ENCODE results near the gene PDZRN3.

The PDZRN3 gene

DNA sequence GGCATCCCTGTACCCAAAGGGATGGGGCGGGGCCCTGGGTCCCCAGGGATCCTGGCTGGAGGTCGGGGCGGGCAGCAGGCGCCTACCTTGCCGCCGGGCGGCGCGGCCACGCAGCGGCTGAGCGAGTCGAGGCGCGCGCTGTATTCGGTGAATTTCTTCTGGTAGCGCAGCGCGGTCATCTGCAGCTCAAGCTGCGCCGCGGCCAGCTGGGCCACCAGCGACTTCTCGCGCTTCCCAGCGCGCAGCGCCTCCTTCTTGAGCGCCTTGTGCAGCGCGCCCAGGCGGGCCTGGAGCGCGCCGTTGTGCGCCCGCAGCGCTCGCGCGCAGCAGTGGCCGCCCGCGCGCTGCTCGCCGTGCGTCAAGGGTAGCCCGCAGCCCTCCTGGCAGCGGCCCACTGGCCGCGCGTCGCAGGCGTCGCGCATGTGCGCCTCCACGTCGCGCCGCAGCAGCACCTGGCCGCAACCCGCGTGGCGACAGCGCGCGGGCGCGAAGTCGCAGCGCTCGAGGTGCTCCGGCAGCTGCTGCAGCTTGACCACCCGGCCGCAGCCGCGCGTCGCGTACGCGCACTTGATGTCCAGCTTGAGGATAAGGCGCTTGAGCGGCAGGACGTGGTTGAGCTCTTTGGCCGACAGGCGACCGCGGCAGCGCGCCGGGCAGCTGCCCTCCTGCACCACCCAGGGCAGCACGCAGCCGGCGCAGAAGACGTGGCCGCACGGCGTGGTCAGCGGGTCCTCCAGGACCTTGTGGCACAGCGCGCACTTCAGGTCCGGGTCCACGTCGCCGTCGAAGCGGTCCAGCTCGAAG is 522 bp downstream of the PDZRN3 start:
- peak in 22 of 42 donors; percentile 4 to 52 (median 24) for DNase-seq
- intact Hi-C loops (cut with DNase I) = loop anchor here (10.0 kb wide), 1 partner anchor 109 kb away; no protein-coding TSS in a partner anchor

DNA sequence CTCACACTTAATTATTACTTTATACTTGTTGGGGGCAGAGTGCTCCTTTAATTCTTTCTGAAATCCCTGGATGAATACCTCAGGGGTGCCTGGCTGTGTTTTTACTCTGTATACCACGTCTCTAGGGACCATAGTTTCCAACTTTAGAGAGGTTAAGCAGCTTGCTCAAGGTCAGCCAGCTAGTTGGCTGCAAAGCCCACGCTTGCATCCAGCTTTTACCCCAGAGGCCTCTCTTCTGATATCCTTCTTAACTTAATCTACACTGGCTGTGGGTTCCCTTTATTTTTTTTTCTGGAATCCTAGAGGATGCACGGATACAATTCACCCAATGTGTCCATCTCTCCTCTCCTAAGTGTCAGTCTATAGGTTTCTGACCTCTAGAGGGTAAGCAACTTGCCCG is 1.4 kb downstream of the PDZRN3 start:
- DNase-seq = no peak
- intact Hi-C loops (cut with DNase I) = loop anchor here (10.0 kb wide), 1 partner anchor 109 kb away; no protein-coding TSS in a partner anchor

DNA sequence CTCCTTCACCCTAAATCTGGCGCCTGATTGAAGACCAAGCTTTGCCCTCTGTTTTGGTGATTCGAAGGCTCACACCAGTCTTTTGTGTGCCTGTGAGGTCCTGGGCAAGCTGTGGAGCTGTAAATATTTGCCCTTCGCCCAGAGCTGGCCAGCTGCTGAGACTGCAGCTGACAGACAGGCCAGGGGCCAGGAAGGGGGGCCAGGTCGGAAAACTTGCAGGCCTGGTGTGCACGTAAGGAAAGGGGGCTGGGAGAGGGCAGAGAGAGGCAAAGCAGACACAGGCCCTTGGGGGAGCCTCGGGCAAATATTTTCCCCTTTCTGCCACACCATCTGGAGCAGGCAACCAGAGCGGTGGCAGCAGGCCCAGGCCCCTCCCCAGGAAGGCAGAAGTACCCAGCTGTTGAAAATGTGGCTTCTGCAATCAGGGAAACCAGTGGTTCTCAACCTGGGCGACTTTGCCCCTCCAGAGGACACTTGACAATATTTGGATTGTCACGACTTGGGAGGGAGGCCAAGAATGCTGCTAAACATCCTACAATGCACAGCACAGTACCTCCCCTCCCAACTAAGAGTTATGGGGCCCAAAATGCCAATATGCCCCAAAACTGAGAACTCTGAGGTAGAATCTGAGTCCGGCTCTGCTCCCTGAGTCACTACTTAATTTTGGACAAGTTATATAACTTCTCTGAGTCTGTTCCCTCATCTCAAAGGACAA is 2.5 kb downstream of the PDZRN3 start:
- intact Hi-C loops (cut with DNase I) = loop anchor here (10.0 kb wide), 1 partner anchor 107 kb away; no protein-coding TSS in a partner anchor
- DNase-seq = peak in 7 of 42 donors; percentile 5 to 43 (median 14)

DNA sequence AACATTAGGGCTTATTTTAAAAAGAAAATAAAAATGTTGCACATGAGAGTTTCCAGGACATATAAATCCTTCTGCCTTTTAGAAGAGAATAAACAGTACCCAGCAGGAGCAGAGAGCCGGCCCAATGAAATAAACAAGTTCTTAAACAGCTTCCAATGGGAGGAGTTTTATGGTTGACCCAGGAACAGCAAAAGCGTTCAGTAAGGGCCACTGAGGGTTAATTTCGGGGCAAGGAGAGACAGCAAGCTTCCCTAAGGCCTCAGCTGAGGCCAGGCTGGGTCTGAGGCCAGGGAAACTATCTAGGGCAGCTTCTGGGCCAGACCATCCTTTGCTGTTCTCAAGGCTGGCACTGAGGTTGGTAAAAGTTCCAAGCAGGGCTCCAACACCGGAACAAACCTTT is 3.4 kb downstream of the PDZRN3 start:
- intact Hi-C loops (cut with DNase I) = loop anchor here (10.0 kb wide), 1 partner anchor 107 kb away; no protein-coding TSS in a partner anchor
- peak in 16 of 42 donors; percentile 6 to 44 (median 22) for DNase-seq

DNA sequence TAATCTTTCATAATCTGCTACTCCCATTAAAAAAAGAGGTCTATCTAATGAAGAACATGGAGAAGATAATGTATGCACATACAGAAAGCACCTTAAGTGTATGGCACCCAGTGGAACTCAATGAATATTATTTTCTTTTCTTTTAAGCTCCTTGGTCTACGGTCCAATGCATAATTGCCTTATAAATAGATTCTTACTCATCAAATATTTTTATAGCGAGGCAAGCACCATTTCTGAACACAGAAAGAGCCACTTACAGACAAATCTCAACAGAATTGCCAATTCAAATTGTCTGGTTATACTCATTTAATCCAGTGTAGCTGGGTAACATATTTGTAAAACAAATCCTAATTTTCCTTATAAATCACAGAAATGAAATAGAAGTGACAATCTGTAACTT is 6.3 kb downstream of the PDZRN3 start:
- DNase-seq = no peak
- intact Hi-C loops (cut with DNase I) = no loop called here

DNA sequence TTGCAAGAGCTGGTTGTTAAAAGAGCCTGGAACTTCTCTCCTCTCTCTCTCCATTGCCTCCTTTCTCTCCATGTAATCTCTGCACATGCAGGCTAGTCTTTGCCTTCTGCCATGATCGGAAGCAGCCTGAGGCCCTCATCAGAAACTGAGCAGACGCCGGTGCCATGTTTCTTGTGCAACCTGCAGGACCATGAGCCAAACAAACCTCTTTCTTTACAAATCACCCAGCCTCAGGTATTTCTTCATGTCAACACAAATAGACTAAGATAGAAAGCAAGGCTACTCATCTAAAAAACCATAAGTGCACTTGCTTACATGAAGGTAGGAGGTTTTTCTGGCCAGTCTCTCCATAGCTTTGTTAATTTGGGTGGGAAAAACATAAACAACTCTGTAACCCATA is 8.7 kb downstream of the PDZRN3 start:
- no peak for DNase-seq
- intact Hi-C loops (cut with DNase I) = no loop called here

DNA sequence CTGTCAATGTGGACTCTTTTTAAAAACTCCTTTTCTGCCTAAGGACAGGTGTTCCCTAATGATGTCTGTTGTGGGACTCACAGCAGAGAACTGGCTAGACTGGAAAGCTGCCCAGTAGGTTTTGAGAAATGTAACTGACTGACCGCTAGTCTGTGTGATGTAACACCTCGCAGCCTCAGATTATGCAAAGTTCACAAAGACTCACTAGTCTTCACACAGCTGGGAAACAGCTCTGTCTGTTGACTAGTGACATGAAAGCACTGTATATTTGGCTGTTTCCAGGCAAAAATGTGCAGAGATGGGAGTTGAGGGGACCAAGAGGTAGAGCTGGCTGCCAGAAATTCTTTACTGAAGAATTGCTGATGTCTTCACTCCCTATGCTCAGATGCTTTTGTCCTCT is 10.3 kb downstream of the PDZRN3 start:
- no peak for DNase-seq
- intact Hi-C loops (cut with DNase I) = no loop called here

DNA sequence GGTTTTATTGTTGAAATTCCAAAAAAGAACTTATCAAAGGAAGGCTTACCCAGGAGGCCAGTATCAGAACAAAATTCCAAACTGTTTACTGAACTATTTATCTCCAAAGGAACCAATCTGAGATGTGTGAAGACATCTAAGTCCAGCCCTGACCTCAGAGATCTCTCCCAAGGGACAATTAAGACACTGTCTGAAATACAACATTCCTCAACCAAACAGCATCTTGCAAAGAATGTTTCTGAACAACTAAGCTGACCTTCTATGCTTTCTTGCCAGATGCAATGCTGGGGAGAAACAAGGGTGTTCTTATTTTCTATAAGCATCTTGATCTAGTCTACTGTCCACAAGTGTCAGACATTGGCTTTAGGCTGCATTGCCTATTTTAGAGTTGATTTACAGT is 13.6 kb downstream of the PDZRN3 start:
- intact Hi-C loops (cut with DNase I) = no loop called here
- DNase-seq = no peak

DNA sequence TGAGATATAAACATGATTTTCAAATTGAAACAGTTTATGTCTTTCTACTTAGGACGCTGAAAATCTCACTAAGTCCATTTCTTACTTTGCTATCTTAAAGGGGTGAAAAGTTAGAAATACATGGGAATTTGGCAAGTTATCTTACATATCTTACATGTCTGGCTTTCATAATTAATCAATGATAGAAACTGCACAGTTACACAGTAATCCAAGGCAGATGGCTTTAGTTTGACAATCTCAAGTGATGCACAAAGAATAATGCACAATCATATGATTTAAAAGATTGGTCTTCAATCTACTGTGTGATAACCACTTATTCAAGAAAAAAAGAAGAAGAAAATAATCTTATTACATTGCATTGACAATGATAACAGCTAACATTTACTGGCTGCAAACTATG is 14.2 kb downstream of the PDZRN3 start:
- intact Hi-C loops (cut with DNase I) = no loop called here
- no peak for DNase-seq

DNA sequence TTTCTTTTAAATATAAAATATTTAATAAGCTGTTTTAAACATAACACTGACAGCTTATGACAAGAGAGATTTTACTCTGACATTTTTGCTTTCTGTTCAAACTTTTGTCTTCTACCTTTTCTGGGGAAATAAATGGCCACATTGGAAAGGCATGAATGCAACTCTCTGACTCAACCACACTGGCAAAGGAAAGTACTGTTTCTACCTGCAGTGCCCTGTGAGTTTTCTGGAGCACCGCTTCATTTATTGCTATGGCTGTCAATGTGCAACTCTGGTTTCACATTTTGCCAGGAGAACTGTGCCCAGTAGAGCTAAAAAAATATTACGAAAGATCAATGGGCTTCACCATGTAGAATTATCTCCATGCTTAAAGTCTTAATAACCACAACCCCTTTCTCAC is 15.1 kb downstream of the PDZRN3 start:
- intact Hi-C loops (cut with DNase I) = no loop called here
- no peak for DNase-seq

DNA sequence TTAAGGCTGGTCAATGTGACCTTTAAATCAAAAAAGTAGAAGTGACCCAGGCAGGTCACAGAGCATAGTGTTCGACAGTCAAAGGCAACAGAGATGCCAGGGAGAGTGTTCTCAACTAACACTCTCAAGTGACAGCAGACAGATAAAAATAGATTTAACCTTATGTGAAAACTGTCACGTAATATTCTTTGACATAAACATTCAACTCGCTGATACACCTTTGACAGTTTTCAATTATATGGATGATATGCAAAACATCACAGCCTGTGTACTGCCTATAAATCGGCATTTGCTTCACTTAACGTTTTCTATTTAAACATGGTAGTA is 15.5 kb downstream of the PDZRN3 start:
- intact Hi-C loops (cut with DNase I) = no loop called here
- no peak for DNase-seq

DNA sequence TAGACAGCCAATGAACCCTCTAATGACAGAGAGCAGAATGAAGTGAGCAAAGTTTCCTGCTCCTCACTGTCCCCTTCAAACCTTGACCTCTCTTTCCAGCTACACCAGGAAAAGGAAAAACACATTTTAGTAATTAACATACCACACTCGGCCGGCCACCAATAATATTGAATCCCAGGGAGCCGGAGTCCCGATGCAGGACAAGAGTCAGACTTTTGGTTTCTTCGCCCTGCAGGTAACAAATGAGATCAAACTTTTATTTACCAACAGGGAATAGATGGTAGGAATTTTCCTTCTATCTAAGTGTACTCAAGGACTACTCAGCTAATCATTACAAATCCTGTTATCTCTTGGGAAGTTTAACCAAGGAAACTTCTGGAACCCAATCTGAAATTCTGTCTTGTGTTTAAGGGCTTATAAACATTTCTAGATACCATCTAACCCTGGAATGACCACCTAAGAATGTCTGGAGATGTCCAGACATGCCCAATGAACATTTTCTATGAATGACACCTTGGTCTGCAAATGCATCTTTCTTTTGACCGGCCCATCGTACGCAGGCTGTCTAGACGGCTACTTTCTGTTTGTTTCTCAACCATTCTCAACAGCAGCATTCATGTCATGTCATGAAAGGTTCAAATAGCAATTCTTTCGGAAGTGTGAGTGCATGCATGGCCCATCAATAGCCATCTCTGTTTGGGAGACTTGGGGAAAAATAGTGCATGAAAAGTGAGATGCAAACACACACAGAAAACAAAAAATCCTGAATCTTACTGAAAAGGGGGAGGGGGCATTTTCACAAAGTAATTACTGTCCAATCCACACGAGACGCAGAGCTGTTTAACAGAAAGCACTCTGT is 16.1 kb downstream of the PDZRN3 start:
- intact Hi-C loops (cut with DNase I) = no loop called here
- no peak for DNase-seq

DNA sequence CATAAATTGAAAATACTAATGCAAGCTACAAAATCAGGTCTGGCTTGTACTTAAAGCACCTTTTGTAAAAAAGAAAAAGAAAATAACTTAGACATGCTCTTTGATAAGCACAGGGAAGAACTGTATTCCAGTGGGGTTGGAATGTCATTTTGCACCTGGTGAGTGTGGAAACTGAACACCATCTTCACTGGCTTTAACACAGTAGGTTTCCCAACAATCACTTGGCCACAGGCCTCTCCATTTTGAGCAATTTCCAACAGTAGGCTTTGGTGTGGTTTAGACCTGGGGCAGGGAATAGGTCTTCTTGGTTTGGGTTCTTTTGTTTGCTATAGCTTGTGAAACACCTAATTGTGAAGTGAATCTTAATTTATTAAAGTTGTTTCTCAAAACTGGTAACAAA is 18.9 kb downstream of the PDZRN3 start:
- intact Hi-C loops (cut with DNase I) = no loop called here

DNA sequence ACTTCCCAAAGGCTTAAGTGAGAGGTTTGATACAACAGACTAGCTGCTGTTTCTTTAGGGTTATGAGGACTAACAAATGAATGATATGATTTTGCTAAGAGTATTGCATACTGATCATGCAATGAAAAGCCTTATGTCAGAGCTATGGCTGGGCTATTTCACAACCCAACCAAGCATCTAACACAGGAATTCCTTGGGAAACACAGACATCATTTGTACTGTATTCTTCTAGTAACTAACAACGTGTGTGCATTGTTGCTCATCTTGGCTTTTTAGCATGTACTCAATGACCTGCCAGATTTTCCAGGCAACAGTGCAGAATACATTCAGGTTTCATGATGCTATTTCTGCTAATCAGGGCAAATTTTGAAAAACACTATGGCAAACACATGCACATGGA is 19.3 kb downstream of the PDZRN3 start:
- DNase-seq = no peak
- intact Hi-C loops (cut with DNase I) = no loop called here

More for the DNA sequence above, 18.9 kb downstream of the PDZRN3 start:
- DNase-seq = no peak

DNA sequence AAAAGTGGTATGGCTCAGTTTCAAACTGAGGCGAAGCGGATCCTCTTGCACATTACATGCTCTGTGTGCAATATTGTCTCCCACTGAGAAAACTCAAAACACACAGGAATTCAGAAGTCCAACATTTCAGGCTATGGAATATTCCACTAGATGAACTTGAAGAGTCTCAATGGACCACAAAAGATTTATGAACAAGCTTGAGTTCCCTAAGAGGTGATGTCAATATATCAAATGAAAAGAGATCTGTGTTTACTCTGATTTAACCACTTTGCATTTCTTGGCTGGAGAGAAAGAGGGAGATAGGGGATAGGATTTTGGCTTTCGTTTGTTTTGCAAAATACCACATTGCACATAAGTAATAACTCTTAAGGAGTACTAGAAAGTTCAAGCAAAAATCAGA is 20.3 kb downstream of the PDZRN3 start:
- intact Hi-C loops (cut with DNase I) = no loop called here
- no peak for DNase-seq

DNA sequence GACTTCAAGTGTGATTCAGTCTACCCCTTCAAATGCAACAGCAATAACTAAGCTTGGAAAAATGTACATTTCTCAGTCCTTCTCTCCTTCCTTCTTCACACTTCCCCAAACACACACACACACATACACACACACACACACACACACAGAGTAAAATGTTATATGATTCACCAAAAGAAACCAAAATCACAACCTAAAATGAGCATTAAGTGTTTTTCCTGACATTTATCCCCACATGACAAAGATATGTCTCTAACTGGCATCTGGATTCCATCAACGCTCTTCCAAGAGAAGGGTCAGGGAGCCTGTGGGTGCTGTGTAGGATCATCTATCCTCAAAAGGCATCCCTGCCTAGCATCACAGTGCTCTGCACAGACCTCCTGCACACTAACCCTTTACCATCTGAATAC is 21.0 kb downstream of the PDZRN3 start:
- DNase-seq = no peak
- intact Hi-C loops (cut with DNase I) = no loop called here

DNA sequence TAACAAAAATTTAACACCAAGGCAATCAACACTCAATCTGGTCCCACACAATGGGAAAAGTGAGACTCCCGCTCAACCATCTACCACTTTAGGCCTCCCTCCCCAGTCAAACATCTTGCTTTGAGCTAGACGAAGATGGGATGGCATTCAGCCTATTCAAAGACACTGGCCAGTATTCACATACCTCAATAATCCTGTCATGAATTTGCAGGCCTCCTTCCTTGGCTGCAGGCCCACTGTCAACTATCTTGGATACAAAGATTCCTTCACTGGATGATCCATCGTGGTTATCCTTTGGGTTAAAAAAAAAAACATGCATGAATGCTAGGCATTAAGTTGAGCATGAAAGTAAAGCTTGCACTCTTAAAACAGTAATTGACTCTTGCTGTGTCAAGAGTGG is 22.6 kb downstream of the PDZRN3 start:
- no peak for DNase-seq
- intact Hi-C loops (cut with DNase I) = no loop called here

DNA sequence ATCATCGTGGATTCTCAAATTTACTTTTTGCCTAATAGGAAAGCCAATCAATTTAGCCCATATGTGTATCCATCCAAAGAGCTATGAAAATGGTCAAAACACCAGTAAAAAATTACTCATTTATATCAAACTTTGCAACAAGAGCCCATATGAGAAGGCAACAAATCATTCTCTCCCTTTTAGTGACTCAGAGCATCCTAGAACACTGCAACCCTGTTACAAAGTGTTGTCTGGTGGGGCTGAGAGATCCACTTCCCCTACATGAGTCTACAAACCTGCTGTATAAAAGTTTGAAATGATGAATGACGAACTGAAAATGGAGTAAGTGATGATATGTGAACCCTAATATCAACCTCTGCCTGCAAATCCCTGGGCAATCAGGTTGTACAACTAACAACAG is 23.3 kb downstream of the PDZRN3 start:
- intact Hi-C loops (cut with DNase I) = no loop called here

DNA sequence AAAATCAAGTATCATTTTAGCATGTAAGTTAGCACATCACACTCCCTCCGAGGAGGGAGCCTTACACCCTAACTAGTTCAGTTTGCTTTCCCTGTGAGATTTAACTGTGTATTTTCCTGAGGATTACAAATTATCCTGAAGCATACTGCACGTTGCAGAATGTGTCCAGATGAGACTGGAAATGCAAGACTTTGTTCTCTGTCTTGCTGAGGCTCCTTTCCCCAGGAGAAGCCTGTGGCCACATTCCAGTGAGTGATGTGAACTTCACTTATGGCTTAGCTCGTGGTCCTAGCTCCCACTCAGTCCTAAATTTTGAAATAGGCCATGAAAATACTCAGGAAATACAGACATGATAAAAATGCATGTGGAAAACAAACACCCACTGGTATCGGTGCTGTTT is 23.7 kb downstream of the PDZRN3 start:
- no peak for DNase-seq
- intact Hi-C loops (cut with DNase I) = no loop called here

More for the DNA sequence above, 23.3 kb downstream of the PDZRN3 start:
- DNase-seq = no peak

Measured in head of caudate nucleus (tissue), 42 donors.